HepG2 (cell line): ENCODE data around the gene CPB1. TPM values are rescaled to one million over a fixed set of nuclear protein-coding genes. Genes with fewer than 3 reads are reported as not detected.

Experiments
- ATAC-seq: fragments of 200-7000 bp; cut with Tn5 transposase; 3 replicates; pipeline ENCODE4 v1.9.1; 2020; ENCODE audit warnings: mild to moderate bottlenecking, moderate library complexity
- BruUV-seq: library from RNA; stranded (reverse); fragments of 400-500 nt; replicated peaks from 2 replicates; lab custom pipeline; 2021; lab: Mats Ljungman, UMichigan
- CTCF ChIA-PET: fragments of 300-600 bp; formaldehyde crosslinking; extraction: SDS; loops from one replicate; lab custom pipeline; 2021; ENCODE audit warnings: low total read pairs, inconsistent platforms, low intra/inter-chr PET ratio; lab: Yijun Ruan, JAX
- POLR2A ChIA-PET: fragments of 350-600 bp; sonication (Branson Sonifier 250); formaldehyde crosslinking; loops from one replicate; lab custom pipeline; 2020; ENCODE audit warnings: antibody characterized with exemption, inconsistent platforms; lab: Yijun Ruan, JAX
- DNase-seq: peaks from one replicate; pipeline ENCODE4 v3.0.0-alpha.2; 2015; ENCODE audit warnings: low spot score
- FAIRE-seq: peaks from 3 replicates; lab custom pipeline; 2011; peaks lifted over from hg19 to GRCh38; lab: Jason Lieb, UNC
- H2AFZ ChIP-seq: one replicate; pipeline ENCODE4 v1.6.1; 2011; ENCODE audit warnings: low read length, inconsistent platforms
- H3K27ac ChIP-seq: fragments of 300-600 bp; 3 replicates; pipeline ENCODE4 v1.8.0; 2011; ENCODE audit warnings: mixed run types, mild to moderate bottlenecking, mixed read lengths, low read length, inconsistent platforms; ENCODE audit not compliant: insufficient read depth; ENCODE audit errors: extremely low read length
- H3K27me3 ChIP-seq, 2 experiments: fragments of 200-600 bp in 1 of 2; 2 replicates in 1 of 2; 3 replicates in 1 of 2; pipeline versions ENCODE4 v1.6.0 to v1.8.0; 2011; ENCODE audit warnings: low read length in 2 of 2, mild to moderate bottlenecking in 2 of 2, moderate library complexity in 2 of 2, inconsistent platforms in 1 of 2; ENCODE audit not compliant: insufficient read depth in 2 of 2, control insufficient read depth in 1 of 2
- H3K36me3 ChIP-seq, 2 experiments: fragments of 200-600 bp in 1 of 2; replicated peaks in 1 of 2; 2 replicates in 1 of 2; 3 replicates in 1 of 2; pipeline versions ENCODE4 v1.5.1 to v1.8.0; 2011; ENCODE audit warnings: low read length in 2 of 2, inconsistent platforms in 1 of 2; ENCODE audit not compliant: insufficient read depth in 2 of 2, control insufficient read depth in 1 of 2
- H3K4me1 ChIP-seq: 2 replicates; pipeline ENCODE4 v1.5.1; 2012; ENCODE audit warnings: low read length, inconsistent platforms; ENCODE audit not compliant: insufficient read depth
- H3K4me2 ChIP-seq: 2 replicates; pipeline ENCODE4 v1.6.0; 2011; ENCODE audit warnings: low read depth, low read length, inconsistent platforms
- H3K4me3 ChIP-seq, 3 experiments: fragments of 200-600 bp in 1 of 3; sonication (generic), shearing (Covaris generic) in 1 of 3; replicated peaks in 1 of 3; 2 replicates each; pipeline ENCODE4 v1.5.1; 2011 to 2016; ENCODE audit warnings: low read length in 3 of 3, inconsistent platforms in 2 of 3, low read depth in 2 of 3, mild to moderate bottlenecking in 2 of 3, control low read depth in 1 of 3, mixed read lengths in 1 of 3; ENCODE audit not compliant: insufficient read depth in 1 of 3
- H3K79me2 ChIP-seq: one replicate; pipeline ENCODE4 v1.6.1; 2011; ENCODE audit warnings: low read length, inconsistent platforms; ENCODE audit not compliant: insufficient read depth
- H3K9ac ChIP-seq: 2 replicates; pipeline ENCODE4 v1.6.0; 2011; ENCODE audit warnings: mild to moderate bottlenecking, low read depth, low read length, inconsistent platforms; ENCODE audit not compliant: insufficient read depth
- H3K9me3 ChIP-seq: 2 replicates; pipeline ENCODE4 v1.5.1; 2012; ENCODE audit warnings: mild to moderate bottlenecking, low read length
- H4K20me1 ChIP-seq: 2 replicates; pipeline ENCODE4 v1.6.0; 2011; ENCODE audit warnings: inconsistent platforms, mild to moderate bottlenecking, low read length, moderate library complexity; ENCODE audit not compliant: insufficient read depth
- DR1 ChIP-seq: sonication (generic); formaldehyde crosslinking; IDR thresholded peaks from 2 replicates; pipeline ENCODE4 v1.8.0; 2021; ENCODE audit warnings: mild to moderate bottlenecking, missing genetic modification reagents, inconsistent platforms
- ZBTB2 ChIP-seq: sonication (generic); formaldehyde crosslinking; IDR thresholded peaks from 2 replicates; pipeline ENCODE4 v1.8.0; 2022; ENCODE audit warnings: low read depth, missing genetic modification reagents
- ZNF101 ChIP-seq: sonication (generic); formaldehyde crosslinking; IDR thresholded peaks from 2 replicates; pipeline ENCODE4 v1.4.0; 2020; ENCODE audit warnings: mild to moderate bottlenecking, low read depth, missing genetic modification reagents, borderline replicate concordance
- ZNF543 ChIP-seq: sonication (generic); formaldehyde crosslinking; IDR thresholded peaks from 2 replicates; pipeline ENCODE4 v1.4.0; 2020; ENCODE audit warnings: mild to moderate bottlenecking, missing genetic modification reagents
- WGBS: methylation state at CpG from one replicate; pipeline ENCODE4 v1.1.6; 2017; ENCODE audit warnings: low lambda C conversion rate; 5-methylcytosine and 5-hydroxymethylcytosine counted together
- in situ Hi-C: cut with HindIII; loops from 2 replicates; pipeline ENCODE4 v1.10.0; 2017; ENCODE audit warnings: low pct_unique_long_range_greater_than_20kb; ENCODE audit not compliant: extremely low pct_ligation_motif_present
- intact Hi-C: fragments of 100-400 bp; cut with micrococcal nuclease; formaldehyde crosslinking; loops from one replicate; pipeline ENCODE4 v1.10.0; 2022; ENCODE audit not compliant: unreplicated experiment
- polyA plus RNA-seq, 8 experiments: library from polyadenylated mRNA; depleted of rRNA in 3 of 8; stranded (reverse) in 7 of 8; unstranded in 1 of 8; fragments of >200 nt; fragmentation: Illumina TruSeq in 4 of 8; extraction: Trizol in 4 of 8; gene quantifications; 2 replicates each; pipeline versions ENCODE4 v1.2.1 to v1.2.3, GENCODE V29; 2011 to 2016; ENCODE audit warnings: low read depth in 4 of 8, missing spikeins in 1 of 8, mixed read lengths in 1 of 8; ENCODE audit not compliant: insufficient read depth in 1 of 8
- total RNA-seq, 5 experiments: library from RNA; depleted of rRNA; stranded (reverse); fragments of >200 nt; fragmentation: Illumina TruSeq; extraction: Trizol; gene quantifications; 2 replicates each; pipeline ENCODE4 v1.2.3, GENCODE V29; 2016; ENCODE audit warnings: low read depth in 1 of 5
- TF ChIP-seq, protein P1 (sequence below): sonication (generic); formaldehyde crosslinking; IDR thresholded peaks from 2 replicates; pipeline ENCODE4 v1.8.0; 2022; ENCODE audit warnings: missing genetic modification reagents, mild to moderate bottlenecking, borderline replicate concordance
- TF ChIP-seq, protein P2 (sequence below): sonication (generic); formaldehyde crosslinking; IDR thresholded peaks from 2 replicates; pipeline ENCODE4 v1.4.0; 2020; ENCODE audit warnings: missing genetic modification reagents, borderline replicate concordance

CPB1 gene
- total and polyA plus RNA-seq, 2 of the 13 experiments (the other 11 are each of a cell fraction or from before 2014, with no cell fraction given), result not detected

DNA sequence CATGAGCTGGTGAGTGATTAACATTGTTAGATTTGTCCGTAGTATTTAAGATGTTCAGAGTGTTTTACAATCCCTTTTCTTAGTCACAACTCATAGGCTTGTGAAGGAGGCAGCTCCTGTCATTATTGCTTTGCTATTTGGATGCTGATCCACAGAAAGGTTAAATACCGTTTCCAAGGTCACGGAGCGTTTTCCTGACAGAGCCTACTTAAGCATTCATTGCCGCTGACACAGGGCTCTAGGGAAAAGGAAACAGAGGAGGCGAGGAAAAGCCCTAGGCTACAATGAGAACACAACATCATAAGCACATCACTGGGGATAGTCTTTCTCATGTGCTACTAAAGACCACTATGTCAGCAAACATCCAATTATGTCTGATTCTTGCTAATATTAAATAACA, 38.5 kb upstream of the CPB1 start (continued):
- TF ChIP-seq ZBTB2 (no peak), DR1 (CRISPR knock-in tag) (no peak), ZNF543 (CRISPR knock-in tag) (no peak)

DNA sequence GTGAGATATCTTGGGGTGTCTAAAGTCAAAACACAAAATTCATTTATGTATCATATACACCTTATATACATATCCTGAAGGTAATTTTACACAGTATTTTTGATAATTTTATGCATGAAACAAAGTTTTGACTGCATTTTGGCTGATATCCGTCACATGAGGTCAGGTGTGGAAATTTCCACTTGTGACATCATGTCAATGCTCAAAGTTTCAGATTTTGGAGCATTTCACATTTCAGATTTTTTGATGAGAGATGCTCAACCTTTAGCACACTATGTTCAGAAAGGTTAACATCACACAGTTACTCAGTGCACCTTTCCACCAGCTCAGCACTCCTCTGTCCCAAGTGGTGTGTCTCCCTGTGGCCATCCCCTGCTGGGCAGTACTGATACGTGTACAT, 37.7 kb upstream of the CPB1 start:
- Histone ChIP-seq H3K4me3 (no peak overlapping the region), H3K79me2 (no peaks in the 10 kb centered on the region), H3K9ac (no peak overlapping the region), H2AFZ (no peak overlapping the region), H3K4me1 (peaks cover 7% of the 10 kb centered on the region), H3K9me3 (0 out of 2 replicates have a peak, but pooled peaks cover 5% of the 10 kb centered on the region), H3K36me3 (no peaks in the 10 kb centered on the region), H3K27ac (no peak overlapping the region), H3K4me2 (no peak overlapping the region), H3K27me3 (no peaks in the 10 kb centered on the region), H4K20me1 (no peaks in the 10 kb centered on the region)
- ChIA-PET CTCF (no interaction called here), POLR2A (no interaction called here)
- no TSS peak for BruUV-seq
- TF ChIP-seq, protein P1, sequence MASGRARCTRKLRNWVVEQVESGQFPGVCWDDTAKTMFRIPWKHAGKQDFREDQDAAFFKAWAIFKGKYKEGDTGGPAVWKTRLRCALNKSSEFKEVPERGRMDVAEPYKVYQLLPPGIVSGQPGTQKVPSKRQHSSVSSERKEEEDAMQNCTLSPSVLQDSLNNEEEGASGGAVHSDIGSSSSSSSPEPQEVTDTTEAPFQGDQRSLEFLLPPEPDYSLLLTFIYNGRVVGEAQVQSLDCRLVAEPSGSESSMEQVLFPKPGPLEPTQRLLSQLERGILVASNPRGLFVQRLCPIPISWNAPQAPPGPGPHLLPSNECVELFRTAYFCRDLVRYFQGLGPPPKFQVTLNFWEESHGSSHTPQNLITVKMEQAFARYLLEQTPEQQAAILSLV (CRISPR knock-in tag), result no peak
- TF ChIP-seq ZNF101 (CRISPR knock-in tag), result no peak
- TF ChIP-seq, protein P2, sequence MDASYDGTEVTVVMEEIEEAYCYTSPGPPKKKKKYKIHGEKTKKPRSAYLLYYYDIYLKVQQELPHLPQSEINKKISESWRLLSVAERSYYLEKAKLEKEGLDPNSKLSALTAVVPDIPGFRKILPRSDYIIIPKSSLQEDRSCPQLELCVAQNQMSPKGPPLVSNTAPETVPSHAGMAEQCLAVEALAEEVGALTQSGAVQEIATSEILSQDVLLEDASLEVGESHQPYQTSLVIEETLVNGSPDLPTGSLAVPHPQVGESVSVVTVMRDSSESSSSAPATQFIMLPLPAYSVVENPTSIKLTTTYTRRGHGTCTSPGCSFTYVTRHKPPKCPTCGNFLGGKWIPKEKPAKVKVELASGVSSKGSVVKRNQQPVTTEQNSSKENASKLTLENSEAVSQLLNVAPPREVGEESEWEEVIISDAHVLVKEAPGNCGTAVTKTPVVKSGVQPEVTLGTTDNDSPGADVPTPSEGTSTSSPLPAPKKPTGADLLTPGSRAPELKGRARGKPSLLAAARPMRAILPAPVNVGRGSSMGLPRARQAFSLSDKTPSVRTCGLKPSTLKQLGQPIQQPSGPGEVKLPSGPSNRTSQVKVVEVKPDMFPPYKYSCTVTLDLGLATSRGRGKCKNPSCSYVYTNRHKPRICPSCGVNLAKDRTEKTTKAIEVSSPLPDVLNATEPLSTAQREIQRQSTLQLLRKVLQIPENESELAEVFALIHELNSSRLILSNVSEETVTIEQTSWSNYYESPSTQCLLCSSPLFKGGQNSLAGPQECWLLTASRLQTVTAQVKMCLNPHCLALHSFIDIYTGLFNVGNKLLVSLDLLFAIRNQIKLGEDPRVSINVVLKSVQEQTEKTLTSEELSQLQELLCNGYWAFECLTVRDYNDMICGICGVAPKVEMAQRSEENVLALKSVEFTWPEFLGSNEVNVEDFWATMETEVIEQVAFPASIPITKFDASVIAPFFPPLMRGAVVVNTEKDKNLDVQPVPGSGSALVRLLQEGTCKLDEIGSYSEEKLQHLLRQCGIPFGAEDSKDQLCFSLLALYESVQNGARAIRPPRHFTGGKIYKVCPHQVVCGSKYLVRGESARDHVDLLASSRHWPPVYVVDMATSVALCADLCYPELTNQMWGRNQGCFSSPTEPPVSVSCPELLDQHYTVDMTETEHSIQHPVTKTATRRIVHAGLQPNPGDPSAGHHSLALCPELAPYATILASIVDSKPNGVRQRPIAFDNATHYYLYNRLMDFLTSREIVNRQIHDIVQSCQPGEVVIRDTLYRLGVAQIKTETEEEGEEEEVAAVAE (CRISPR knock-in tag), result no peak
- no peak for ATAC-seq
- in situ Hi-C loops, result no loop called here
- DNase-seq, result no peak
- WGBS, result 18% methylated on average over 2 of the region's 2 CpGs
- intact Hi-C loops, result no loop called here
- FAIRE-seq, result no peak
